Subcutaneous adipose tissue (tissue), 4 donors: Measurements from ENCODE around the gene CTSL. TPM values are rescaled to one million over a fixed set of nuclear protein-coding genes. Genes with fewer than 3 reads are reported as not detected.

Source experiments
- CTCF ChIP-seq: fragments of 450-650 bp; IDR thresholded peaks from one replicate; pipeline ENCODE4 v1.5.1; 2016; ENCODE audit warnings: low read depth, mild to moderate bottlenecking, control low read depth, antibody characterized with exemption, moderate library complexity
- total RNA-seq, 4 donors: library from RNA; depleted of rRNA; stranded (reverse); fragments of >200 nt; gene quantifications; one replicate each; pipeline ENCODE4 v1.1.0, GENCODE V29; 2016

Gene CTSL
- total RNA-seq, 4 donors from 2014 or later = 113 to 460 (median 173) TPM

- TF ChIP-seq CTCF = no peak
These were observed 31.6 kb upstream of the CTSL start for GRCh38 chr9:87694236-87694755.

GRCh38 chr9:87695523-87695922 is 30.4 kb upstream of the CTSL start:
- TF ChIP-seq CTCF = no peak

GRCh38 chr9:87696641-87697040 is 29.3 kb upstream of the CTSL start:
- no peak for TF ChIP-seq CTCF

GRCh38 chr9:87698069-87698809 is 27.7 kb upstream of the CTSL start:
- TF ChIP-seq CTCF = no peak

- no peak for TF ChIP-seq CTCF
These were observed 26.1 kb upstream of the CTSL start for GRCh38 chr9:87699835-87700234.

GRCh38 chr9:87701491-87701890 is 24.4 kb upstream of the CTSL start:
- TF ChIP-seq CTCF = no peak

GRCh38 chr9:87701931-87702421 is 23.9 kb upstream of the CTSL start:
- TF ChIP-seq CTCF = no peak
